ENCODE results near the gene RNF112.
"Not testable (repeated sequence)": the region's sequence is repeated elsewhere in the genome, so short reads cannot be mapped to it uniquely, and the experiment has no call there.

Gene RNF112

GRCh38 chr17:19456016-19456927 lies 45.2 kb downstream of the RNF112 start:
- DNase-seq: no peak

- no peak for DNase-seq
Observed at GRCh38 chr17:19457046-19457445, 46.0 kb downstream of the RNF112 start.

GRCh38 chr17:19457830-19458271 lies 46.8 kb downstream of the RNF112 start:
- DNase-seq: no peak

GRCh38 chr17:19458481-19458880 lies 47.4 kb downstream of the RNF112 start:
- DNase-seq: not testable (repeated sequence)

- DNase-seq: not testable (repeated sequence)
Observed at GRCh38 chr17:19459018-19459655, 48.1 kb downstream of the RNF112 start.

- DNase-seq: no peak
Observed at GRCh38 chr17:19460700-19461099, 49.7 kb downstream of the RNF112 start.

- DNase-seq: no peak
Observed at GRCh38 chr17:19461116-19461515, 50.1 kb downstream of the RNF112 start.

GRCh38 chr17:19461681-19462080 lies 50.6 kb downstream of the RNF112 start:
- no peak for DNase-seq

- DNase-seq: not testable (repeated sequence)
Observed at GRCh38 chr17:19462456-19463035, 51.5 kb downstream of the RNF112 start.

GRCh38 chr17:19464031-19465026 lies 53.3 kb downstream of the RNF112 start:
- no peak for DNase-seq

Measured in GOT3 (cell line).